ENCODE measurements around the gene AHRR.

AHRR gene

GRCh38 chr5:459562-460272, 138.2 kb downstream of the AHRR start:
- no peak for FAIRE-seq
- TF ChIP-seq POLR2A (IDR thresholded peaks at IDR 0.05; ENCODE audit: low read depth, low read length), result no peak
- no peak for DNase-seq (ENCODE audit: insufficient read length, low spot score)

GRCh38 chr5:460273-460625, 138.7 kb downstream of the AHRR start:
- FAIRE-seq (no peak), DNase-seq (ENCODE audit: insufficient read length, low spot score) (no peak)
- no peak for TF ChIP-seq POLR2A (IDR thresholded peaks at IDR 0.05; ENCODE audit: low read depth, low read length)

GRCh38 chr5:462051-462481, 140.6 kb downstream of the AHRR start:
- FAIRE-seq, result no peak
- no peak for TF ChIP-seq POLR2A (IDR thresholded peaks at IDR 0.05; ENCODE audit: low read depth, low read length)

GRCh38 chr5:463301-463700, 141.8 kb downstream of the AHRR start:
- no peak for TF ChIP-seq POLR2A (IDR thresholded peaks at IDR 0.05; ENCODE audit: low read depth, low read length)
- no peak for FAIRE-seq
- DNase-seq (ENCODE audit: insufficient read length, low spot score), result no peak

More at GRCh38 chr5:462051-462481, 140.6 kb downstream of the AHRR start:
- no peak for DNase-seq (ENCODE audit: insufficient read length, low spot score)

GRCh38 chr5:463952-464351, 142.4 kb downstream of the AHRR start:
- TF ChIP-seq POLR2A (IDR thresholded peaks at IDR 0.05; ENCODE audit: low read depth, low read length), result no peak

GRCh38 chr5:464446-464842, 142.9 kb downstream of the AHRR start:
- DNase-seq (ENCODE audit: insufficient read length, low spot score) (no peak), FAIRE-seq (no peak)
- no peak for TF ChIP-seq POLR2A (IDR thresholded peaks at IDR 0.05; ENCODE audit: low read depth, low read length)

More at GRCh38 chr5:463952-464351, 142.4 kb downstream of the AHRR start:
- DNase-seq (ENCODE audit: insufficient read length, low spot score), result no peak
- no peak for FAIRE-seq

GRCh38 chr5:464843-465590, 143.5 kb downstream of the AHRR start:
- DNase-seq (ENCODE audit: insufficient read length, low spot score) (no peak), FAIRE-seq (no peak)
- no peak for TF ChIP-seq POLR2A (IDR thresholded peaks at IDR 0.05; ENCODE audit: low read depth, low read length)

- DNase-seq (ENCODE audit: insufficient read length, low spot score), result no peak
- no peak for TF ChIP-seq POLR2A (IDR thresholded peaks at IDR 0.05; ENCODE audit: low read depth, low read length)
- no peak for FAIRE-seq
These were observed 144.3 kb downstream of the AHRR start for GRCh38 chr5:465591-466403.

GRCh38 chr5:466661-467310, 145.3 kb downstream of the AHRR start:
- TF ChIP-seq POLR2A (IDR thresholded peaks at IDR 0.05; ENCODE audit: low read depth, low read length), result no peak
- DNase-seq (ENCODE audit: insufficient read length, low spot score) (no peak), FAIRE-seq (no peak)

- DNase-seq (ENCODE audit: insufficient read length, low spot score), result no peak
- no peak for TF ChIP-seq POLR2A (IDR thresholded peaks at IDR 0.05; ENCODE audit: low read depth, low read length)
- no peak for FAIRE-seq
These were observed 146.9 kb downstream of the AHRR start for GRCh38 chr5:468401-468800.

GRCh38 chr5:469752-470483, 148.4 kb downstream of the AHRR start:
- TF ChIP-seq POLR2A (IDR thresholded peaks at IDR 0.05; ENCODE audit: low read depth, low read length), result no peak
- DNase-seq (ENCODE audit: insufficient read length, low spot score) (no peak), FAIRE-seq (no peak)

GRCh38 chr5:470961-471749, 149.6 kb downstream of the AHRR start:
- FAIRE-seq (no peak), DNase-seq (ENCODE audit: insufficient read length, low spot score) (no peak)
- no peak for TF ChIP-seq POLR2A (IDR thresholded peaks at IDR 0.05; ENCODE audit: low read depth, low read length)

GRCh38 chr5:471750-472058, 150.2 kb downstream of the AHRR start:
- FAIRE-seq (no peak), DNase-seq (ENCODE audit: insufficient read length, low spot score) (no peak)
- TF ChIP-seq POLR2A (IDR thresholded peaks at IDR 0.05; ENCODE audit: low read depth, low read length), result no peak
